ENCODE measurements around the gene RPS14. TPM values are rescaled to one million over a fixed set of nuclear protein-coding genes. Genes with fewer than 3 reads are reported as not detected.

Gene RPS14
- total and polyA plus RNA-seq, 10 of the 15 experiments (the other 5 are each of a cell fraction or from before 2014, with no cell fraction given): 2,295 to 4,047 (median 2,787) TPM

GRCh38 chr5:150481972-150482406 is 32.5 kb upstream of the RPS14 start:
- FAIRE-seq (no peak), DNase-seq (ENCODE audit: low read depth, low spot score) (no peak), ATAC-seq (no peak)
- Histone ChIP-seq H3K27ac (ENCODE audit: control insufficient read depth, insufficient read depth) (no peak overlapping the region), H3K4me3 (no peak overlapping the region), H3K79me2 (ENCODE audit: control insufficient read depth, insufficient read depth, low read length) (peaks cover 12% of the 10 kb centered on the region), H3K4me2 (ENCODE audit: control insufficient read depth, insufficient read depth) (no peak overlapping the region), H3K9ac (ENCODE audit: control insufficient read depth, insufficient read depth, low read length) (no peak overlapping the region), H2AFZ (ENCODE audit: control insufficient read depth, low read depth, low read length) (no peak overlapping the region), H3K9me3 (replicated peaks; ENCODE audit: control insufficient read depth, insufficient read depth, low read length) (no peaks in the 10 kb centered on the region), H3K36me3 (ENCODE audit: control insufficient read depth in 2 of 2, insufficient read depth in 2 of 2, low read length in 1 of 2) (no peaks in the 10 kb centered on the region), H4K20me1 (ENCODE audit: control insufficient read depth, insufficient read depth) (no peaks in the 10 kb centered on the region), H3K4me1 (ENCODE audit: control insufficient read depth, insufficient read depth, low read length) (peaks cover 22% of the 10 kb centered on the region), H3K27me3 (replicated peaks in 1 of 2; ENCODE audit: control insufficient read depth in 2 of 2, insufficient read depth in 2 of 2, low read length in 1 of 2) (no peaks in the 10 kb centered on the region)
- ChIA-PET CTCF (interaction anchor here (2.5 kb wide), 1 partner anchor 21 kb away, joined by 8 read pairs; no protein-coding TSS in a partner anchor), POLR2A (interaction anchor here (1.0 kb wide), 1 partner anchor 9 kb away, joined by 3 read pairs; no protein-coding TSS in a partner anchor), RAD21 (ENCODE audit: unreplicated experiment) (no interaction called here), SMC1A (ENCODE audit: uncharacterized antibody, unreplicated experiment) (interaction anchor here (1.3 to 1.6 kb wide), 2 partner anchors 11 to 21 kb away, joined by 3 to 6 read pairs; no protein-coding TSS in a partner anchor)
- intact Hi-C loops (cut with micrococcal nuclease; ENCODE audit: unreplicated experiment) (loop anchor here (10.0 kb wide), 1 partner anchor 303 kb away; no protein-coding TSS in a partner anchor), in situ Hi-C loops (cut with MboI) (no loop called here)
- no TSS peak for BruUV-seq (replicated peaks)
- WGBS (ENCODE audit: insufficient coverage, insufficient replicate concordance, low lambda C conversion rate, missing lambda C conversion rate): 32% methylated on average over 6 of the region's 6 CpGs
- TF ChIP-seq CREM (IDR thresholded peaks at IDR 0.05; ENCODE audit: low read depth) (no peak), NFYA (IDR thresholded peaks at IDR 0.05; ENCODE audit: borderline replicate concordance, low read depth, low read length) (no peak), FOXM1 (IDR thresholded peaks at IDR 0.05; ENCODE audit: low read depth, low read length) (no peak), BCL3 (IDR thresholded peaks at IDR 0.05; ENCODE audit: borderline replicate concordance, insufficient read depth, low read depth, low read length, poor library complexity, severe bottlenecking) (no peak), BMI1 (IDR thresholded peaks at IDR 0.05; ENCODE audit: borderline replicate concordance) (no peak), EGR1 (IDR thresholded peaks at IDR 0.05; ENCODE audit: borderline replicate concordance in 1 of 2, low read depth in 2 of 2, low read length in 2 of 2) (no peak), E2F8 (IDR thresholded peaks at IDR 0.05; ENCODE audit: low read depth, partially characterized antibody) (no peak), ZNF384 (IDR thresholded peaks at IDR 0.05; ENCODE audit: borderline replicate concordance, low read depth, low read length) (no peak), PML (IDR thresholded peaks at IDR 0.05; ENCODE audit: low read length) (no peak), KAT2A (conservative IDR thresholded peaks at IDR 0.05; ENCODE audit: control insufficient read depth, low read depth, low read length) (no peak), CHD4 (IDR thresholded peaks at IDR 0.05) (no peak), E4F1 (IDR thresholded peaks at IDR 0.05; ENCODE audit: borderline replicate concordance, partially characterized antibody) (no peak), MLLT1 (IDR thresholded peaks at IDR 0.05) (no peak), BHLHE40 (IDR thresholded peaks at IDR 0.05; ENCODE audit: borderline replicate concordance in 1 of 2, low read depth in 2 of 2, low read length in 1 of 2) (no peak), SIX5 (IDR thresholded peaks at IDR 0.05; ENCODE audit: low read depth, low read length, severe bottlenecking) (no peak), POLR2AphosphoS5 (IDR thresholded peaks at IDR 0.05; ENCODE audit: low read length) (no peak)

Measured in GM12878 (cell line).